NCI-H1417 treated with DMSO at 0.1 percent for 48 hours (cell line): Measurements from ENCODE around the gene HOXA5.

Experiments
- DNase-seq: peaks from one replicate; lab custom pipeline; 2025; lab: John Stamatoyannopoulos, UW

HOXA5 gene

DNA sequence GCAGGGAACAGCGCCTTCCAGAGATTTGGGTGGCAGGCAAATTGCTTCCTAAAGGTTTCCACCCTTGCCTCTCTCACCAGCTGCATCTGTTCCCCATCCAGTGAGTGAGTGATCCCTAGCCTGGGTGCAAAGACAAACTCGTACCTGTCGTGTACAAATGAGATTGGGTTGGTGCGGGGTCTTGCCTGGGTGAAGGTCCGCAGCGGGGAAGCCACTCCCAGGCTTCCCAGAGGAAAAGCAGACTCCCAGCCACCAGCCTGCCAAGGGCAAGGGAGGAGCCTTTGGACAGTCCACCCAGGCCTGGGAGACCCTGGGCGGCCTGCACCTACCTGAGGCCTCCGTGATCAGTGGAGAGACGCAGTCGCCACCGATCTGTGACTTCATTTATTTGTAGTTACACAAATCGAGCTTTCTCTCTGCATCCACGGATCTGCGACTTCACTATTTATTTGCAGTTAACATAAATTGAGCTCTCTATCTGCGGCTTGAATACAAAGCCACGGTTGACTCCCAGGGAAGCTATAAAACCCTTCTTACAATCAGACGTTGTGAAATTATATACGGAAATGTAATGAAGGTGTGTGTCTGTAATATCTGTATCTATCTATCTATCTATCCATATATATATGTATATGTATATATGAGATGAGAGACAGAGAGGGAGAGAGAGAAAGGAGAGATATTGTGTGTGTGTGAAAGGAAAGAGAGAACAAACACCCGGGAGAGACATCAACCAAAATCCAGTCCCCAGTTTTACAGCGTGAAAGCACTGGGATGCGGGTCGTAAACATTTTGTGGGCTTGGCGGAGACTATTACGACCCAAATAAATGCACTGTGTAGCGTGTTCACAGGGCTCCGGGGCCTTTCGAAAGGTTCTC, 16.0 kb upstream of the HOXA5 start:
- no peak for DNase-seq

DNA sequence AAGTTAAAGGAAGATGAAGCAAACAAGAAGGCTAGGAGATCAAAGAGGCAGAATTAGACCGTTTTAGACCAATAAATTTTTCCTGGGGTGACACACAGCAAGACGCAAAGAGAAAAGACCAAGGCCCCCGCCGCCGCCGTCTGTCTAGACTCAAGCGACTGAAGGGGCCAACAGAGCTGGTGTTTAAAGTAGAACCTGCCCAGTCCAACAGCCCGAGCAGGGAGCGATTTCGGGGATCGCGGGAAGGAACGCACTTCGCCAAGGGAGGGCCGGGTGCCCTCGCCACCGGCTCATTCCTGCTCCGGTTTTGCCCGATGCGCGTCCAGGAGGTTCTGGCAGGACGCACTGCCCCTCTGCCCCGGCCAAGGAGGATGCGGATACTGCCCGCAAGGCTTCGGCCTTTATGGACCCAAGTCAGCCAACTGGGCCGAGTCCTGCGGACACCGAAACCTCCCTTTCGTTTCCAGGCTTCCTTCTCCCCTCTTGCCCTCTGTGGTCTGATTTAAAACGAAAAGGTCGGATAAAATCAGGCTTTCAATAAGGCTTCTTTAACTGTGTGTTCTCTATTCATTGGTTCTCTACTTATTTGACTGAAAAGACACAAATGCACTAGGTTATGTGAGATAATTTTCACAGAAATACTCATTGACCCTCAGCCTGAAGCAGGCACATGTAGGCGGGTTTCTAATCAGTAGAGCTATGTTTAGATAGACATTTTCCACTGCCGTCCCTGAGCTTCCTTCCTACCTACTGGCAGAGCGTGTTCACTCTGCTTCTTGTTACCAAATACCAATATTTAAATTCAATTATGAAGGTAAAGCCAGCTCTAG, 15.2 kb upstream of the HOXA5 start:
- no peak for DNase-seq

DNA sequence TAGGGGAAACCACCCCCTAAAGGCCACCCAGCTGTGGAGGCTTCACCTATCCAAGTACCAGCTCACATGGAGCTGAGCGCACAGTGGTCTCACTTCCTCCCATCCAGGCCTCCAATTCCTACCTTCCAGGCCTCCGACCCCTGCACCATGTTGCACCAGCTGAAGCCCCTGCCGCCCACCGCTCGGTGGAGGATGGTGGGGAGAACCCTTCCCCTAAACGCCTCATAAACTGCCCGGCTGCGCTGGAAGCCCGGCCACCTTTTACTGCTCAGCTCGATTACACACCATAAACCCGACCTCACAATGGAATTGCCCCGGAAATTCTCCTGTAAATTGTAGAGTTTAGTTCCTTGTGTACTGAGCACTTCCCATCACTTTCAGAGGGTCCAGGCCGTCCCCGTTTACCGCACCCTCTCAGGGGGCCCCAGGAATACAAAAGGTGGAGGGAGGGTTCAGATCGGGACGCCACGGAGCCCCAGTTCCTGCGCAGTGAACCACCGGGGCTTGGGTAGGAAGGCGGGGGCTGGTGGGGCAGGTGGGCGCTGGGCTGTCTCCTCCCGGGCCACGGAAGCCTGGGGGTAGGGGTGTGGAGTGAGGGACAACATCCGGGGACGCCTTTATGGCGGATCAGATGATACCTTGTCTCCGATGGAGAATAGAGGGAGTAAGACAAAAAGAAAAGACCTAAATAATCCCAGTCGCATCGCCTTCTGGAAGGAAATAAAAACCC, 14.4 kb upstream of the HOXA5 start:
- no peak for DNase-seq

DNA sequence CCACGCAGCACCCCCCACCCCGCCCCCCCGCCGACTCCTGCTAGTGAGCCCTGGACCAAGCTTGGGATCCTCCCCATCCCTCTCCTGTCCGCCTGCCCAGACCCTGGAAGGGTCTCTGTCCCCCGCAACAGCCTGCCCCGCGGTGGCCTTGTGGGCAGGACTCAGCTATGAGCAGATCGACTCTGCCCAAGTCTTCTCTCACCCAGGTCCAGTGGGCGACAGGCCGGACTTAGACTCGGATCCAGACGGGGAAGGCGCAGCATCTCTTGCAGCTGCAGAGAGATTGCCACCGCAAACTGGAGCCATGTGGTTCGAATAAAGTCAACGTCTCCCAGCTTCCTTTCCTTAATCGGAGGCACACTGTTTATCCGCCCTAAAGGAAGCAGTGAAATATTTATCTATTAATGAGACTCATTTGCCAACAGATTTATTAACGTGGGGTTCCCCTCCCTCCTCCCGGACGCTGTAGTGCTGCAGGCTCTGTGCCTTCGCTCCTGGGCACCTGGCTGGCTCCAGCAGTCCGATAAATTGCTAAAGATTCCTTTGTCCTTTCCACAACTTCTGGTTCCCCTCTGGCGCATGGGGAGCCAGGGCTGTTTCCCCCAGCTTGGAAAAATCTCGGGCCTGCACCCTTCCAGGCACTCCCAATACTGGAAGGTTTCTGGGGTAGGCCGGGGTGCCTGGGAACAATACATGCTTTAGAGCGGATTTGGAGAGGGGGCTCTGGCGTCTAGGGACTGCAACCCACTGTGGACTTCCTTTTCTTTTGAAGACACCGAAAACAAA, 13.6 kb upstream of the HOXA5 start:
- DNase-seq: no peak

DNA sequence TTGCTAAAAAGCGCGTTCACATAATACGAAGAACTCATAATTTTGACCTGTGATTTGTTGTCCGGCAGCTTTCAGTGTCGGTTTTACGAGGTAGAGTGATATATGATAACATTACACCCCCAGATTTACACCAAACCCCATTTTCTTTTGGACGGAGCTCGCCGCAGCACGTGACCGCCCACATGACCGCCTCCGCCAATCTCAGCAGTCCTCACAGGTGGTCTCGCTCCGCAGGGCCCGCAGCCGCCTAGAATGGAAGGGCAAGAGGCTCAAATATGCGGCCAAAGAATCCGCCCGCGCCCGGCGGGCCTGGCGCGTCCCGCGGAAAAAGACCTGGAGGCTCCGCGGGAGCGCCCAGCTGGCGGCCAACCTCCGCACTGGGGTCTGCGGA, 13.0 kb upstream of the HOXA5 start, which contains the start of gene HOXA7:
TSS of gene HOXA7 (minus strand) at position 168 of the 391 bp plus-strand sequence. CDS start at position 38, 130 bp downstream.
- no peak for DNase-seq

DNA sequence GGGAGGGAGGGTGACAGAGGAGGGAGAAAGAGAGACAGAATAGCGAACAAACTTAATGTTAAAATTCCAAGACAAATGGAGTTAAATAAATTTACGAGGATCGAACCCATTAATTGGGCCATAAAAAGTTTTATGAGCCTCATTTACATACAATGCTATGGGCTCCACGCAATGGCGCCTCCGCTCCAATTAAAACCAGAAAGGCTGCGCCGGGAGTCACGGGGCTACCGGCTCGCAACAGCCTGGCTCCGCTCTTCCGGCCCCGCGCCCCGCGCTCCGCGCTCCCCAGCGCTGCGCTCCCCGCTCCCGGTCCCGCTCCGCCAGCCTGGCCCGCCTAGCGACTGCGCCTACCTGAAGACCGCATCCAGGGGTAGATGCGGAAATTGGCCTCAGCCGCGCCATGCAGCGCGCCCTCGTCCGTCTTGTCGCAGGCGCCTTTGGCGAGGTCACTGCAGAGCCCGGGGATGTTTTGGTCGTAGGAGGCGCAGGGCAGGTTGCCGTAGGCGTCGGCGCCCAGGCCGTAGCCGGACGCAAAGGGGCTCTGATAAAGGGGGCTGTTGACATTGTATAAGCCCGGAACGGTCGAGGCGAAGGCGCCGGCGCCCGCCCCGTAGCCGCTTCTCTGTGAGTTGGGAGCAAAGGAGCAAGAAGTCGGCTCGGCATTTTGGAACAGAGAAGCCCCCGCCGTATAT, 12.5 kb upstream of the HOXA5 start:
- no peak for DNase-seq

DNA sequence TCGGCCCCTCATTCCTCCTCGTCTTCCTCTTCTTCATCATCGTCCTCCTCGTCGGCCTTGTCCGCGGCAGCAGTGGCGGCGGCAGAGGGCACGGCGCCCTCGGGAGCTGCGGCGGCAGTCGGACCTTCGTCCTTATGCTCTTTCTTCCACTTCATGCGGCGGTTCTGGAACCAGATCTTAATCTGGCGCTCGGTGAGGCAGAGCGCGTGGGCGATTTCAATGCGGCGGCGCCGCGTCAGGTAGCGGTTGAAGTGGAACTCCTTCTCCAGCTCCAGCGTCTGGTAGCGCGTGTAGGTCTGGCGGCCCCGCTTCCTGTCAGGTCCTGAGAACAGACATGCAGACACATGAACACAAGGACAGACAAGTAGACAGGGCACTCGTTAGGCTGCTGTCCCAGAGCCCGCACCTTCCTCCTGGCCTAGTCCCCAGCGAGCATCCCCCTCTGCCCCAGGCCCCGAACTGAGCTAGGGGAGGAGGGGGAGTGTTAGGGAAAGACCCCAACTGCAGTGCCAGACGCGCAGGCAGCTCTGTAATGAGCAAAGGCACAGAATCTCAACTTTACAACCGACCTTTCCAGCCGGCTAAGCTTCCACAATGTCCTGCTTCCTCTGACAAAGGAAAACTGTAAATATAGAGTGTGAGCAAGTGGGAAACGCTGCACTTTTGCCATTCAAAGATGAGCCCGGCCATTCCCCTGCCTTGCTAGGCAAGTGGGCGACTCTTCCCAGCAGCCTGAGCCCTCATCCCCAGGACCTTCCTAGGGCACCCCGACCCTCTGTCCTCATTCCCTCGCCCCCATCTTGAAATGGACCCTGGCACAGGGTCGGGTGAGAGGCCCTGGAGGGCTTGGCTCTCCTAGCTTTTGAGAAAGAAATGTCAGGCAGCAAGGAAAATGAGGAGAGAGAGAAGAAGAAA, 11.7 kb upstream of the HOXA5 start:
- DNase-seq: no peak

DNA sequence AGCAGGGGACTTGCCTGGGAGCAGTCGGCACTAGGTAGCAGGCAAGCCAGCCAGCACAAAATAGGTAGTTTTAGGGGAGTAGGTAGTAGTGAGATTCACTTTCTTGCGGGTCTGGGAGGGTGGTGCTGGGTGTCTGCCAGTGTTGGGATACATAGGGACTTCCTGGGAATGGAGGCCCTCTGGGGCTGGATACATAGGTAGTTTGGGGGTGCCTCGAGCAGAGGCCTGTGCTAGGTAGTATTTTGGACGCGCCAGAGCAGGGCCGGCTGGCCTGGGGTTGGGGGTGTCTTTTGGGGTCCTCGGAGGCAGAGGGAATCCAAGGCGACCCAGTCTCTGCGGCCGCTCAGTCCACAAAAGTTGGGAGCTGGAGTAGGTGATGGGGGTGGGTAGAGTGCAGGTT, 10.9 kb upstream of the HOXA5 start:
- no peak for DNase-seq

DNA sequence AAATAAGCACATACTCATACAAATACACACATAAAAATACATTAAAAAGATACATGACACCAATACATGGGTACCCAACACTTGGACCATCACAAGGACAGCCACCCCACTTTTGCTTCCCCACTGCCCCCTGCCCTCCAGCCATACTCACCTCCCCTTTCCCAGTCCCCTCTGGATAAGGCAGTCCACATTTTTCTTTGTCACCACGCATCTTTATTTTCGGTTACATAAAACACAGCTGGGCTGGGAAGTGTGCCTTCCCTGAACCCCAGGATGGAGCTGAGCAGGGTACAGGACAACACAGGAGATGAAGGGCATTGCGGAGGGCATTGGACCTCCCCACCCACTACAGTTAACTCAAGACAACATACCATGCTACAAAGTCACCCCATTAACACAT, 10.0 kb upstream of the HOXA5 start:
- DNase-seq: no peak

DNA sequence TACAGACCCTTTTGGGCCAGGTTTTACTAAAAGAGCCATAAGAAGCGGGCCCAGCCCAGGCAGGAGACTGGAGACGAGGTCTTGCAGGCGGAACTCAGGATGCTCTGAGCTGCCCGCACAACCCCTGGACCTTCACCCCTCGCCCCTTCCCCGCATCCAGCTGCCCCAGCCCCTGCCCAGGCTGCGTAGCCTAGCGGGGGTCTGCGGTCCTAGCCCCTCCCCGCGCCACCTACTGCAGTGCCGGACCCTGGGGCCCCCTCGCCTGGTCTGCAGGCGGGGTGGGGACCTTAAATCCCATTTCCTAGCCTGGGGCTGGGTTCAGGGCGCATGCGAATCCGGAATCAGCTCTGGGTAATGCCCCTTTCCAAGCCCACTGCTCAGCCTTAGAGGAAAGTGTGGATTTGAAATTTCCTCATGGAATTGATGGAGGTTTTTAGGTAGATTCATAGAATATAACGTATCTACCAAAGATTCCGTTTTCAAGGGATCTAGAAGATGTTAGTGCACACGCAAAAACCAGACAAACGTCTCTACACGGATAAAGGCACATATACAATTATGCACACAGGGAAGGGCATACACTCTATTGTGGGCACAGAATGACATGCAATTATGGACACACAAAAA, 9.4 kb upstream of the HOXA5 start:
- DNase-seq: no peak

DNA sequence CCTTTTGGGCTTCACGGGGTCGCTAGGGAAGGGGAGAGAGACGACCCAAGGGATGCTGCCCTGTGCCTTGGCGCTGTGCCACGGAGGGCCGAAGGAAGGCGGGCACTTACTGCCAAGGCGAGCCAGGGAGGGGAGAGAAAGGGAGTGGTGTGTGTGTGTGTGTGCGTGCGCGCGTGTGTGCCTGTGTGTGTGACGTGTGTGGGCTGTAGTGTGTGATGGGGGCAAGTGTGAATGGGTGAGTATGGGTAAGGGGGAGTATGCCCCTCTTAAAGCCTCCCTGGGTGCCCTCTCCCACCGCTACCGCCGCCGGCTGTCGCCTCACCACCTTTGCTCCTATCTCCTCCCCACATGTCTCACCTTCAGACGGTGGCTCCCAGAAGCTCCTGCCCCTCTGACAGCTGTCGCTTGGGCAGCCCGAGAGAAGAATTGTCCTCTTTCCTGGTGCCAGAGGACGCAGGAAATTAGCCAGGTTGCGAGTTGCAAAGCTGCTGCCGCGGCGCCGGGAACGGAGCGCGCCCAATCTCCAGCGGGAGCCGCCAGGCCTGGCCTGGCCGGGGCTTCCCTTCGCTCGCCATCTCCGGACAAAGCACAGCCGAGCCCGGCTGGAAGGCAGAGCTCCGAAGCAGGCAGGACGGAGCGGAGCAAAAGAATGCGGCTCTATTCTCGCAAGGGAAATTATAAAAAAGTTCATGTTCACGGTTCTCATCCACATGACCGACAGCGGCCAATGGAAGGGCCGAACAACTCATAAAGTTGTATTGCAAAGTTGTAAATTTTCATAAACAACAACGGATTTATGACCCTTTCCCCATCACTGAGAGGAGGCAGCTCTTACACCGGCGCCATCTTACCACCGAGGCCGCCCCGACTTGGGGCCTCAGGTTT, 8.7 kb upstream of the HOXA5 start, which contains the start of gene HOXA3:
TSS of gene HOXA3 (minus strand) at position 653 of the 885 bp plus-strand sequence. CDS start 41,943 bp downstream, outside the sequence.
- DNase-seq: no peak

DNA sequence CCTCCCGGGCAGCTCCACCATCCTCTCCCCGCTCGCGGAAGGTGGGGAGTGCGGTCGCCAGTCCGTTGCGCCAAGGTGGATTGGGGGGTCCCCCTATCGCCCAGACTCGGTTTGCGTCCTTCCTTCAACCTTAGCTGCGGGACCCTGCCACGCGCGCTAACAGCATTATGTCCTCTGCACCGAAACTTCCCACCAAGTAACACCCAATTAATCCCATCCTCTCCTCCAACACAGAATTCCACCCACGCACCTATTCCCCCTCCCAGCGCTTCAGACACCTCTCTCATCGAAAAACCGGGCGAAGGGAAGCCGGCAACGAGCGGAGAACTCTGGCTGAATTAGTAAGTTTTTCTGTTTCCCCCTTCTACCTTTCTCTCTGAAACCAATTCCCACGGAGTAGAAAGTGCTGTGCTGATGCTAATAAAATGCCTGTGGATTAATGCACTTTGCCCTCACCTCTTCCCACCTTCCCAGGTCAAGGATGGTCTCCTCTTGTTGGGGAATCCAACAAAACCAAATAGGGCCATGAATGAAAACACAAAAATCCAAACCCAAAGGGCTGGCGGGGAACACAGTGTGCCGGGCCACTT, 8.0 kb upstream of the HOXA5 start:
- no peak for DNase-seq

DNA sequence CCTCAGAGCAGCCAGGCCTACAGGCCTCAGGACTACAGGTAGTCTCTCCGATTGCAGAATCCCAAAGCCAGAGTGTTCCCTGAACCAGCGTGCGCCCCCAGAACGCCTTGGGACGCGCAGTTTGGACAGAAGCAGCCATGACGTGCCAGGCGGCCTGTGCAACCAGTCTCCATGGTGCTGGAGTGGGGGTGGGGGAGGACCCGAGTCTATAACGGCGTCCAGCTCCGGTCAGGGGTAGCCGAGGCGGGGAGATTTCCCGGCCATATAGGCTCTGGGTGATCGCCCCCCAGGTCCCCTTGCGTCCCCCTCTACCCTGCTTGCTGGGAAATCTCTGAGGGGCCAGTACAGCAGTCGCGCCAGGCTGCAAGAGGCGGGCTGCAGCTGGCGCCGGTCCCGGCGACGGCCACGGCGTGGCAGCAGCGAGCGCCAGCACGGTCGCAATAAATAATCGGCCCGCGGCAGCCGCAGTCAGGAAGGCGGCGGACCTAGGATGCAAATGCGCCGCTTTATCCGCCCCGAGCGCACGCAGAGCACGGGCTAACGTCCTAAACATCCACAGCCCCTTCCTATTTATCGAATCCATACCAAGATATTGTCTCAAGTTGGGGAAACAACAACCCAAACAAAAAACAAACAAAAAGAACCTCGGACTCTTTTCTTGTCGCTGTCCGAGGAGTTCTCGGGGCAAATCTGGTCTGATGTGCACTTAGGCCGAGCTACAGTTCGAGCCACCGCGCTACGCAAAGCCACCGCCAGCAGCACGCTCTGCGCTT, 7.3 kb upstream of the HOXA5 start:
- DNase-seq: no peak

DNA sequence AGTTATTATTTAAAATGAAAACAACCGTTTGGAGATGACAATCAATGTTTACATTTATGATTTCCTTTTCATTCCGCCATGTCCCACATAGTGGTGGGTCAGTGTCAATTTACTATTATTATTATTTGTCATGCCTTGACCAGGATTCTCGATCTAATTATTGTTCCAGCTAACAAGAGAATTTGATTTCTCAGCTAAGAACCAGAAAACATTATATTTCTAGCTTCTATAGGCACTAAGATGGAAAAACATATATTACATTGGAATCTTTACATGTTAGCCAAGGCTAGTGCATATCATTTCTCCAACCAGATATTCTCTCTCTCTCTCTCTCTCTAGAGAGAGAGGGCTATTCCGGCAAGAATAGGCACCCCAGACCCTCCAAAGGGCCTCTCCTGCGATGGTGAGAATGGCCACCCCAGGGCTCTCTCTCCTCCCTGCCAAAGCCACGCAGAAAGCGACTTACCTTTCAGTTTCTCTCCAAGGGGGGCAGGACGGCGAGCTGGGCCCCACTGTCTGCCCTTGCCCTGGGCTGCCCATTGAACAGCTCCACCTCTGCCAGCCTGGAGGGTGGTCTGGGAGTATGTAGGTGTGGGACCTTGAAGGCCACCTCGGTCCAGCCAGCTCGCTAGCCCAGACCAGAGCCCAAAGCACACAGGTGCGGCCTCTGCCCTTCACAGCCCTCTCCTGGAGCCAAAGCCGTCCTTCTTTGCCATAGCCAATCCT, 6.5 kb upstream of the HOXA5 start:
- no peak for DNase-seq

DNA sequence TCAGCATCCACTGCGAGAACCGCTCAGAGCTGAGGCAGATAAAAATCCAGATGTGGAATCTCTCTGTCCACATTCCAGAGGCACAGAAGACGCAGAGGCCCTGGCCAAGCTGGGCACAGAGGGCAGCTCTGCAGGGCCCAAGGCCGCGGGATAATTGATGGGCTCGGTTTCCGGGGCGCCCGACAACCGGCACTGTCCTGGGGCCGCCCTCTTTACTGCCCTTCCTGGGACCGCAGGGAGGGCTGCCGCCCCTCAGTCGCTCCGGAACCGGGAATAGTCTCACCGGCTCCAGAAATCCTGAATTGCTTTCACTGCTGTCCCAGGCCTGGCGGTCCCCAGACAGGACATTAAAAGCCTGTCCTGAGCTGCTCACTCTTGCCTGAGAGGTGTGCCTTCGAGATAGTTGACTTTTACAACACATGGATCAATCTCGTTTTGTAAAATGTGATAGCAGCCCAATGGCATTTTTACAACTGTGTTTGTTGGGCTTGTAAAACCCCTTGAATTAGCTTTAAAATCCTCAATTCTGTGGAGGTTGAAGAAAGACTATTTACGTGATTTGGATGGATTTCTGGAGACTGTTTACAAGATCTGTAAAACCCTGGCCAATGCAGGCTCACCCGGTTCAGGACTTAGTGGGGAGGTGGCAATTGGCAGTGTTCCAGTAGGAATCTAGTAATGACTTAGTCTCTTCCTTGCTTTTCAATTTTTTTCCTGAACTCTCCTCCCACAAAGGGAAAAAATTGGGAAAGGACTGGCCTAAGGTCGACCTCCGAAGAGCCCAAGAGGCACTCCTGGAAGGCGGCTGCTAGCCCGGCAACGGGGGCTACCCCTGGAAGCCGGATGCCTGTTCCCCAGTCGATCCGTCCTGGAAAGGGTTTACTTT, 5.5 kb upstream of the HOXA5 start:
- no peak for DNase-seq
